SU-DHL-6 (cell line): Measurements from ENCODE around the gene SMG7.

ENCODE experiments used
- H2AFZ ChIP-seq: fragments of 200-600 bp; sonication (generic); 2 replicates; pipeline ENCODE4 v1.6.1; 2014; ENCODE audit warnings: low read depth, mild to moderate bottlenecking, moderate library complexity, mixed read lengths, antibody characterized with exemption, low read length; ENCODE audit not compliant: severe bottlenecking
- H3F3A ChIP-seq: fragments of 200-600 bp; shearing (Covaris generic); 2 replicates; pipeline ENCODE4 v1.6.0; 2016; ENCODE audit warnings: antibody characterized with exemption, mild to moderate bottlenecking; ENCODE audit not compliant: insufficient read depth
- H3K27ac ChIP-seq: fragments of 200-600 bp; sonication (generic); 2 replicates; pipeline ENCODE4 v1.5.1; 2016; ENCODE audit warnings: low read depth, mild to moderate bottlenecking, low read length, moderate library complexity, mixed read lengths
- H3K27me3 ChIP-seq: fragments of 200-600 bp; sonication (generic), shearing (Covaris generic); 2 replicates; pipeline ENCODE4 v1.6.0; 2014; ENCODE audit warnings: mild to moderate bottlenecking, low read length
- H3K36me3 ChIP-seq: fragments of 200-600 bp; sonication (generic); 2 replicates; pipeline ENCODE4 v1.6.1; 2014; ENCODE audit warnings: mild to moderate bottlenecking, low read length, mixed read lengths
- H3K4me2 ChIP-seq: fragments of 300-600, 200-600 bp; shearing (Covaris generic), sonication (generic); 2 replicates; pipeline ENCODE4 v1.6.0; 2014; ENCODE audit warnings: low read length, low read depth, mild to moderate bottlenecking; ENCODE audit not compliant: poor library complexity, severe bottlenecking
- H3K4me3 ChIP-seq: fragments of 200-600 bp; sonication (generic); 2 replicates; pipeline ENCODE4 v1.5.1; 2014; ENCODE audit warnings: antibody characterized with exemption, low read length, mild to moderate bottlenecking, mixed read lengths; ENCODE audit not compliant: insufficient read depth, poor library complexity, severe bottlenecking
- H3K79me2 ChIP-seq: fragments of 200-600 bp; sonication (generic); 2 replicates; pipeline ENCODE4 v1.6.1; 2014; ENCODE audit warnings: mild to moderate bottlenecking, low read length, moderate library complexity; ENCODE audit not compliant: insufficient read depth
- H3K9ac ChIP-seq: fragments of 200-600 bp; sonication (generic); 2 replicates; pipeline ENCODE4 v1.7.0; 2014; ENCODE audit warnings: mild to moderate bottlenecking, low read length
- H3K9me2 ChIP-seq: fragments of 200-600 bp; sonication (generic); replicated peaks from 2 replicates; pipeline ENCODE4 v1.6.1; 2014; ENCODE audit warnings: low read length; ENCODE audit not compliant: insufficient read depth
- H3K9me3 ChIP-seq: fragments of 200-600 bp; sonication (generic); 2 replicates; pipeline ENCODE4 v1.6.1; 2014; ENCODE audit warnings: low read length, mixed read lengths; ENCODE audit not compliant: insufficient read depth
- H4K20me1 ChIP-seq: fragments of 200-600 bp; sonication (generic); 2 replicates; pipeline ENCODE4 v1.6.1; 2014; ENCODE audit warnings: low read depth, mild to moderate bottlenecking, antibody characterized with exemption, low read length, moderate library complexity, mixed read lengths
- EZH2phosphoT487 ChIP-seq: fragments of 200-600 bp; sonication (generic), shearing (Covaris generic); conservative IDR thresholded peaks from 2 replicates; pipeline ENCODE4 v1.6.1; 2018; ENCODE audit warnings: mild to moderate bottlenecking, antibody characterized with exemption, low read length, moderate library complexity, mixed read lengths
- TF ChIP-seq, protein P1 (sequence below): fragments of 200-600 bp; sonication (generic); IDR thresholded peaks from one replicate; pipeline ENCODE4 v1.5.1; 2017; ENCODE audit warnings: antibody characterized with exemption, mild to moderate bottlenecking, low read length, moderate library complexity; ENCODE audit not compliant: insufficient read depth, poor library complexity, severe bottlenecking

Gene SMG7

DNA sequence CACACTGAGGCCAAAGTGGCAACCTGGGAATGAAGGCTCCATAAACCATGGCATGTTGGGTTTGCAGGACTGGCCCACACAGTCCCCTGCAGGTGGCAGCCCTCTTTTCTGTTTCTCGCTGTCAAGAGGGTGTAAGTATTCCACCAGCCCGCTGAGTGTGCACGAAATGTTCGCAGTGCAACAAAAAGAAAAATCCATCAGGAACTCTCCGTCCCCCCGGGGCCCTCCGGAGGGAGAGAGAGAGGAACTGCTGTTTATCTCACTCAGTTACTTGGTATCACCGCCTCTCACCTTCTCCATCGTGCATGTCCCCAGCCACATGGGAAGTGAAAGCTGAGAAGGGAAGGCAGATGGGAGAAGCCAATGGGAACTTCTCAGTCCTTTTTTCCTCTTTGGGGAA is 79.6 kb downstream of the SMG7 start:
- Histone ChIP-seq H2AFZ (no peak overlapping the region), H3K79me2 (no peaks in the 10 kb centered on the region), H3F3A (no peaks in the 10 kb centered on the region), H3K9me3 (no peaks in the 10 kb centered on the region), H3K9me2 (no peaks in the 10 kb centered on the region), H3K4me2 (no peak overlapping the region), H3K9ac (no peak overlapping the region), H3K36me3 (peaks cover 33% of the 10 kb centered on the region; the same call in 1 of the 2 replicates), H3K27me3 (no peaks in the 10 kb centered on the region), H3K4me3 (no peak overlapping the region), H3K27ac (no peak overlapping the region), H4K20me1 (no peaks in the 10 kb centered on the region)
- TF ChIP-seq, protein P1, sequence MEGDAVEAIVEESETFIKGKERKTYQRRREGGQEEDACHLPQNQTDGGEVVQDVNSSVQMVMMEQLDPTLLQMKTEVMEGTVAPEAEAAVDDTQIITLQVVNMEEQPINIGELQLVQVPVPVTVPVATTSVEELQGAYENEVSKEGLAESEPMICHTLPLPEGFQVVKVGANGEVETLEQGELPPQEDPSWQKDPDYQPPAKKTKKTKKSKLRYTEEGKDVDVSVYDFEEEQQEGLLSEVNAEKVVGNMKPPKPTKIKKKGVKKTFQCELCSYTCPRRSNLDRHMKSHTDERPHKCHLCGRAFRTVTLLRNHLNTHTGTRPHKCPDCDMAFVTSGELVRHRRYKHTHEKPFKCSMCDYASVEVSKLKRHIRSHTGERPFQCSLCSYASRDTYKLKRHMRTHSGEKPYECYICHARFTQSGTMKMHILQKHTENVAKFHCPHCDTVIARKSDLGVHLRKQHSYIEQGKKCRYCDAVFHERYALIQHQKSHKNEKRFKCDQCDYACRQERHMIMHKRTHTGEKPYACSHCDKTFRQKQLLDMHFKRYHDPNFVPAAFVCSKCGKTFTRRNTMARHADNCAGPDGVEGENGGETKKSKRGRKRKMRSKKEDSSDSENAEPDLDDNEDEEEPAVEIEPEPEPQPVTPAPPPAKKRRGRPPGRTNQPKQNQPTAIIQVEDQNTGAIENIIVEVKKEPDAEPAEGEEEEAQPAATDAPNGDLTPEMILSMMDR = no peak
- no peak for TF ChIP-seq EZH2phosphoT487

DNA sequence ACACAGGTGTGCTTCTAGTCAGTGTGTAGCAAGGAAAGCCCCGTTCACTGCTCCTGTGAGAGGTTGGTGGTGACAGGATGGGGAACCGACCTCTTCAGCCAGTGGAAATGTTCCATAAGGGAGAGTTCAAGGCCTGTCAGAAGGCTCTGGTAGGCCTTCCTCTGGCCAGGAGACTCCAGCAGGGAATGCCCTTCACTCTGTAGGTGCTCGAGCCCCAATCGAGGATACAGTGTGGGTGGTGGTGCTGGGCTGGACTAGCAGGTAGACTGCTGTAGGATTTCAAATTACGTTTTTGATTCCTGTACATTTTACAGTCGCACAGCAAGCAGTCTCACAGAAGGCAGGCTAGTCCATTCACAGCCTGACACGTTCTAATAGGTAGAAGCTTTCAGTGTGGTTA is 80.1 kb downstream of the SMG7 start:
- H3K27me3 ChIP-seq = no peaks in the 10 kb centered on the region
- no peak overlapping the region for H2AFZ ChIP-seq
- no peaks in the 10 kb centered on the region for H3F3A ChIP-seq
- TF ChIP-seq EZH2phosphoT487 = no peak
- TF ChIP-seq, protein P1 = no peak
- no peaks in the 10 kb centered on the region for H3K9me2 ChIP-seq
- no peaks in the 10 kb centered on the region for H4K20me1 ChIP-seq
- H3K9me3 ChIP-seq = no peaks in the 10 kb centered on the region
- H3K27ac ChIP-seq = no peak overlapping the region
- H3K9ac ChIP-seq = no peak overlapping the region
- no peak overlapping the region for H3K4me2 ChIP-seq
- H3K4me3 ChIP-seq = no peak overlapping the region
- H3K79me2 ChIP-seq = no peaks in the 10 kb centered on the region
- peaks cover 30% of the 10 kb centered on the region; the same call in 1 of the 2 replicates for H3K36me3 ChIP-seq

DNA sequence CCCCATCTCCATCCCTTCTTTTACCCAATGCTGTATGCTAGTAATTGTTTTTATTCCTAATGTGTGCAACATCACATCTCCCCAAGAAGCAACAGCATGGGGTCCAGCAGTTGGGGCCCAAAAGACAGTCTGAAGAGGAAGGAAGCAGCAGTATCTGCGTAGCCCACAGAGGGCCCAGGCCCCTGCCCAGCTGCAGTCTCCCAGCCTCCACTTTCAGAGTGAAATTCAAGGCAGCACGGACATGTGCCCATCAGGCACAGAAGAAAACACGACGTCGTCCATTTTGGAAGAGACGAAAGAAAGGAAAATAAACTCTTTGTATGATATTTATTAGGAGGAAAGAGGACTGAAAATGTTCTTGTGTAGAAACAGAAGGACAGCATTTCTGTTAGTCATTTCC is 80.6 kb downstream of the SMG7 start:
- Histone ChIP-seq H3K4me3 (no peak overlapping the region), H2AFZ (no peak overlapping the region), H4K20me1 (no peaks in the 10 kb centered on the region), H3K27ac (no peak overlapping the region), H3K9me2 (no peaks in the 10 kb centered on the region), H3K79me2 (no peaks in the 10 kb centered on the region), H3K9me3 (no peaks in the 10 kb centered on the region), H3K27me3 (no peaks in the 10 kb centered on the region), H3K36me3 (peaks cover 25% of the 10 kb centered on the region; the same call in 1 of the 2 replicates), H3F3A (no peaks in the 10 kb centered on the region), H3K4me2 (no peak overlapping the region), H3K9ac (no peak overlapping the region)
- TF ChIP-seq EZH2phosphoT487 = no peak
- TF ChIP-seq, protein P1 = no peak
